Stimulated activated CD8-positive, alpha-beta memory T cell treated with anti-CD3 and anti-CD28 coated beads, Interleukin-7, amount 100 ng/mL, for 24 hours (primary cell): Measurements from ENCODE around the gene PADI2.
A peak's percentile ranks its signal among the peaks of the same experiment; 100 is the strongest.

Experiments
- DNase-seq: peaks from one replicate; pipeline ENCODE4 v3.0.0-alpha.2; 2020; ENCODE audit warnings: low read depth

The PADI2 gene

DNA sequence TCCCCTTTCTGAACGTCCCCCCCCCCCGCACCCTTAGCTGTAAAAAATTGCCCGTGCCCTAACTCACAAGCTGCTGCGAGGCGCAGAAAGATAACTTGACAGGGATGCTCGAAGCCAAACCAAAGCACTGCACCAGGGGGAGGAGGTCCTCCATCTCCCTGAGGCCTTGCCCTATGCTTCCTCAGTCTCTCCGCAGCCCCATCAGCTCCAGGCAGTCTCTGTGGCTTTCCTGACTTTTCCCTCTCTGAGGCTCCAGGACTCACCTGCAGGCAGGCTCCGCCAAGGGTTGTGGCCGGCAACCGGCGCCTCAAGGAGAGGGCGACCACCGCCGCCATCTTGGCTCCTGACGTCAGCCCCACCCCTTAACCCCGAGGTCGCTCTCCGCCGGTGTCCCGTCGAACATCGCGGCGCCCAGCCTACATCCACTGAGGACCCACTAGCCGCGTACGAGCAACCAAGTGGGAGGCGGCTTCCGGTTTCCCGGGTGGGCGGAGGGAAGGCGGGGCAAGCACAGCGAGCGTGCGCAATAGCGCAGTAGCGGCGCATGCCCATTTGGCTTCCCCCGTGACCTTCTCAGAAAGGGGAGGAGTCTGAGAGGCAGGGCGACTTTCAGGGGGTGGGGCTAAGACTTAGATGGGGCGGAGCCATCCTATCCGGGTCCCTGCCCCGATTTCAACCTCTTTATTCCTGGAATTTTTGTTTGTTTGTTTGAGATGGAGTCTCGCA, 65.4 kb downstream of the PADI2 start, which contains the start of gene SDHB:
Gene SDHB (minus strand): TSS at position 348 of the 726 bp plus-strand sequence. CDS start 13 bp downstream, at position 335.
- peak; percentile 98 for DNase-seq

DNA sequence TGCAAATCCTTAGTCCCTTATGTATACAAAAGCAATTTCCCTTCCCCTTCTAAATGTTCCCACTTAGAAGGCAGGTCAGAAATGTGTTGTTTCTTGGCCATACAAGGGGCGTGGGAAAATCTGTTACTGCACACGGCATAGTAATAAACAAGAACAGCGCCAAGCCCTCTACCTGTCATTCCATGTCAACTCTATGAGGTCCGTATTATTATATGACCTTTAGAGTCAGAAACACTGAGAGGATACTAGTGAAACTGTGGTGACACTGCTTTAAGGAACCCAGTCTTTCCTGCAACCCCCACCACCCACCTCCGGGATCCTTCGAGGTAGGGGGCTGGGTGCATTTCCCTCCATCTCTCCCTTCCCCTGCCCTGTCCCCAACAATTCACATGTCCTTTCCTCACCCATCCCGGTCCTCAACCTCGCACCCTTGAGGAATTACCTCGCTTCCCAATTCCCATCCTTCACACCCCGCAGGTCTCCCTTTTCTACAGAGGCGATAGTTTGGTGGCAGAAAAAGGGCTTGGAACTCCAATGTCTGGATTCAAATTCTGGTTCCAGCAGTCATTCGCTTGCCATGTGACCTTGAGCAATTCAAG, 66.1 kb downstream of the PADI2 start:
- DNase-seq = no peak

DNA sequence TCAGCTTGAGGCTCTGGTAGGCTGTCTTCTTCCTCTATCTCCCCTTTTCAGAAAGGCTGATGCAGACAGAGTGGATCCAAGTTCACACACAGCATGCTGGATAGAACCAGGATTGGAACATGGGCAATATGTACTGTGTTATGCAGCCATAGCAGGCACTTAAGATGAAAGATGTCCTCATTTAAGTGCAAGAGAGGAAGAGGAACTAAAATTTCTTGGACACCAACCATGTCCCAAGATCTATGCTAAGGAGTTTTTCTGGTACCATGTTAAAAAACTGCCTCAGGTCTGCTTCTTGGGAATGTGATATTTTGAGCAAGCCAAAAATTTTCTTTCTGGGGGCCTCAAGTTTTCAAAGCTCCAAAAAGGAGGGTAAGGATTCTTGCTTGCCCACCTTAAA, 66.6 kb downstream of the PADI2 start:
- no peak for DNase-seq

DNA sequence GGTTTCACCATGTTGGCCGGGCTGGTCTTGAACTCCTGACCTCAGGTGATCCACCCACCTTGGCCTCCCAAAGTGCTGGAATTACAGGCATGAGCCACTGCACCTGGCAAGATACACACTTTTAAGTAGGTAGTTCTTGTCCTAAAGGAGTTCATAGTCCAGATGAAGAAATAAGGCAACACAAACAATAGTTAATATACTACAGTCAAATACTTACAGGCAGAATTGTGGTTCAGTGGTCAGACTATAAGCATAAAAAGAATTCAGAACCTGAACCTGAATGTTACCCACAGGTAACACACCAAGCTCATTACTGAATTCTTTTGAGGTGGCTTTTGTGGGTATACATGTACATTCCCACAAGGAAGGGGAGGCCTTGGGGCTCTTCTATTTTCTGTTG, 67.2 kb downstream of the PADI2 start:
- no peak for DNase-seq

DNA sequence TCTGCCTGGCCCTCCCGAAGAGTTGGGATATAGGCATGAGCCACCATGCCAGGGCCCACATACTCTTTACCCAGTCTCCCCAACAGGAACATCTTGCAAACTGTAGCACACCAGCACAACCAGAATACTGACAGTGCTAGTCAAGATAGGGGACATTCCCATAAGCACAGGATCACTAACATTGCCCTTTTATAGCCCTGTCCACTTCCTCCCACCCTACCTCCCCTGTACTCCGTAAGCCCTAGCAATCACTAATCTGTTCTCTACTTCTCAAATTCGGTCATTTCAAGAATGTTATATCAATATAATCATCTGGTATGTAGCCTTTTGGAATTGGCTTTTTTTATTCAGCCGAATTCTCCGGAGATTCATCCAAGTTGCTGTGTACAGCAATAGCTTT, 71.3 kb downstream of the PADI2 start:
- DNase-seq = no peak

DNA sequence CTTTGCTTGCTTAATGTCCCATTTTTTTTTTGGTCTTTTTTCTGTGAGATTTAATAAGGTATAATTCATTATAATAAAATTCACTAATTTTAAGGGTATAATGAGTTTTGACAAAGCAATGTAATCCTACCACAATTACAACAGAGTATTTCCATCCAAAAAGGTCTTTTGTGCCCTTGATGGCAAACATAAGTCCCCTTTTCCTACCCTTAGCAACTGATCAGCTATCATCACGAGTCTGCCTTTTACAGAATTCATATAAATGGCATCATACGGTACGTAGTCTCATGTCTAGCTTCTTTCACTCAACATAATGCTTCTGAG, 73.0 kb downstream of the PADI2 start:
- no peak for DNase-seq

DNA sequence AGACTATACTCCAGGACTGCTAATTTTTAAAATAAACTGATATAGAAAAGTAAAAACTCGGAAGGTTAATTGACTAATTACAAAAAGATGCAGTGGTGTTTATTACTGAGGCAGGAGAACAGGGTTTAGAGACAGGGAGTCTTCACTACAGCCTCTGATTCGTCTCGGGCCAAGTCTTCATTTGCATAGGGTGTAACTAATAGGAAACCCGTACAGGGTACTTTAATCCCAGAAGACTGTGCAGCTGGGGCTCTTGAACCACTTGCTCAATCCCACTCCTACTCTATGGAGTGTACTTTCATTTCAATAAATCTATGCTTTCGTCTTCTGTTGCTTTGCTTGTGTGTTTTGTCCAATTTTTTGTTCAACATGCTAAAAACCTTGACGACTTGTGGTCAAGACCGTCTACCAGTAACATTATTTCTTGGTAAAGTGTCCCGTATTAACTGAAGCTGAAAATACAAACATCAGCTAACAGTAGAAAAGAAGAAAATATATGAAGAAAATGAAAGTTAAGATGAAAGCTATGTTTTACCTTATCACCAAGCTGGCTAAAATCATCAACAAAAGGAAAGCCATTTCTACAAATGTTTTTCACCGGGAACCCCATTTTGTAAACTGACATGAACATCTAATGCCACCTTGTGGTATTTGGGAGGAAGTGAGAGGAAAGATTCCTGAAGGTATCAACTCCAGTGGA, 73.5 kb downstream of the PADI2 start:
- DNase-seq = no peak

DNA sequence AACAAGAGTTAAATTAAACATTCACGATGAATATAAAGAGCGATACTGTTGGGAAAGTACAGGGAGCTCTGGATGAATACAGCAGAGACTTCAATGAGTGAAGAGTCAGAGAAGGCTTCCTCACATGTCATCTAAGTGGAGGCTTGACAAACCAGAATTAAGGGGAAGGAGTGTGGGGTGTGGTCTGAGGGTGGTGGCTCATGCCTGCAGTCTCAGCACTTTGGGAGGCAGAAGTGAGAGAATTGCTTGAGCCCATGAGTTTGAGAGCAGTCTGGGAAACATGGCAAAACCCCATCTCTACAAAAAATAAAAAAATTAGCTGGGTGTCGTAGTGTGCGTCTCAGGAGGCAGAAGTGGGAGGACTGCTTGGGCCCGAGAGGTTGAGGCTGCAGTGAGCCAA, 74.1 kb downstream of the PADI2 start:
- DNase-seq = no peak

DNA sequence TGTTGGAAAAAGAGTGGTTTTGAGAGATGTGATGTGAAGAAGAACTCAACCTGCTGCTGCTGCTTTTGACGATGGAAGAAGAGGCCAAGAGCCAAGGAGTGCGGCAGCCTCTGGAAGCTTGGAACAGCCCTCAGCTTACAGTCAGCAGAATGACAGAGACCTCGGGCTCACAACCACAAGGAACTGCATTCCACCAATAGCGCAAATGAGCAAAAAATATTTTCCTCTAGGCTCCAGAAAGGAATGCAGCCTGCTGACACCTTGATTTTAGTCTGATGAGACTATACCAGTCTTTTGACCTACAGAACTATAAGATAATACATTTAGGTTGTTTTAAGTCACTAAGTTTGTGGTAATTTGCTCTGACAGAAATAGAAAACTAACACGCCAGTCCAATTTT, 75.6 kb downstream of the PADI2 start:
- no peak for DNase-seq

DNA sequence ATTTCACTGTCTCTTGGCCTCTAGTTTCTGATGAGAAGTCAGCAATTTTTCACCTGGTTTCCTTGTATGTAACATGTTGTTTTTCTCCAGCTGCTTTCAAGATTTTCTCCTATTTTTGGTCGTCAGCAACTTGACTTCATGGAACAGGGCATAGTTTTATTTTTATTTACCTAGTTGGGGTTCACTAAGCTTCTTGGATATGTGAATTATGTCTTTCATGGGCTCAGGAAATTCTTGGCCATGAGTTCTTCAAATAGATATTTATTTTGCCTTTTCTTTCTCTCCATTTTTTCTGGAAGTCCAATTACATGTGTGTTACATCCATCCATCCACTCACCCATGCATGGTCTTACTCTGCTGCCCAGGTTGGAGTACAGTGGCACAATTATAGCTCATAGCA, 79.1 kb downstream of the PADI2 start:
- no peak for DNase-seq

DNA sequence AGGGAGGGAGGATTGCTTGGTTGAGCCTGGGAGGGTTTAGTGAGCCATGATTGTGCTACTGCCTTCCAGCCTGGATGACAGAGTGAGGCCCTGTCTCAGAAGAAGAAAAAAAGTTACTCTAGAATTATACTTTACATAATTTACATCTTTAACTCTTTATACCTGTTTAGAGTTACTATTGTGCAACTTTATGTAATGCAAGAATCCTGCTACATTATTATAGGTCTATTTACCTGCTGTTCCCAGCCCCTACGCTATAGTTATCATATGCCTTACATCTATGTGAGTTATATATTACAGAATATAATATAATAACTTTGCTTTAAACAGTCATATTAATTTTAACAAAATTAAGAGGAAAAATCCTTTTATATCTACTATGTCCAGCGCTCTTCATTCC, 79.7 kb downstream of the PADI2 start:
- no peak for DNase-seq

DNA sequence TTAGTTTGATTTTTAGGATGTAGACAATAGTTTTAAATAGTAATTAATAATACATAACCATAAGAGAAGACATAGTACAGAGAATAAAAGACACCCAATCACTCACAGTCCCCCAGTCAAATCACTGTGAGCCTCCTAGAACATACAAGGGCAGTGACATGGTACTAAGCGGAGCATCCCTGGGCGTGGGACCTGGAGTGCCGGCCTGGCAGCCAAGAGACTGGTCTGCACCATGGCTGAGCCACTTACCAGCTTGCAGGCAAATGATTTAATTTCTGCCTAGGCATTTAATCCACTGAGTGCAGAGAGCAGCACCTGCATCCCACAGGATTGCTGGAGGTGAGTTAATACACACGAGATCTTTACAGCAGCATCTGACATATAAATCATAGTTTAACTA, 85.8 kb downstream of the PADI2 start:
- no peak for DNase-seq

DNA sequence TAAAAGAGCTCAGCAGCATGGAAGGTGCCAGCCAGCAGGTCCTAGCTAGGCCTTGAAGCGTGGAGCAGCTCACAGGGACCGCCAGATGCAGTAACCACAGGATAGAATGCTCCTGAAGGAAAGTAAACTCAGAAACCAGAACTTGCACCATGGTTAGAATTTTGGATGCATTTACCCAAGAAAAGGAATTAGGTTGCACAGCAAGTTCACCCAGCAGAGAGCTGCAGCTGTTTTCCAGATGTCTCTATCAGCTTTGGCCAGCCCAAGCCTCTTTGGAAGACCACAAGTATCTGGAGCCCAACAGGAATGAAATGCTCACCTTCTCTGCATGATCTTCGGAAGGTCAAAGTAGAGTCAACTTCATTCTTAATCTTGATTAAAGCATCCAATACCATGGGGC, 86.5 kb downstream of the PADI2 start:
- no peak for DNase-seq

DNA sequence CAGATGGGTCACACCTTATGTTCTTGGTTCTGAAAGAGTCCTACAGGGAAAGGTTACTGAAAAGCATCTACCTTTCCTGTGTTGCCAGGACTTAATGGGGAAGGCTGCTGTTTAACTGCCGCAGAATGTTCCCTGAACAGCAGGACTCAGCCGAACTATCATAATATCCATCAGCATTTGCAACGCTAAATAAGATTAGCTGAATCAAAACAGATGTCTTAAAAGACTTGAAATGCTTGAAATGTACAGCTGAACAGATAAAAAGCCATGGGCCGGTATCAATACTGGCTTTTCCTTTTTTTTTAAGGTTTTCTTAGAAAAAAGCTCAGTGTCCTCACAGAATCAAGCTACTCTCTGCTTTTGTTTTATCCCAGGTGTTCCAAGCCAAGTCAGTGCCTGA, 87.8 kb downstream of the PADI2 start:
- no peak for DNase-seq

DNA sequence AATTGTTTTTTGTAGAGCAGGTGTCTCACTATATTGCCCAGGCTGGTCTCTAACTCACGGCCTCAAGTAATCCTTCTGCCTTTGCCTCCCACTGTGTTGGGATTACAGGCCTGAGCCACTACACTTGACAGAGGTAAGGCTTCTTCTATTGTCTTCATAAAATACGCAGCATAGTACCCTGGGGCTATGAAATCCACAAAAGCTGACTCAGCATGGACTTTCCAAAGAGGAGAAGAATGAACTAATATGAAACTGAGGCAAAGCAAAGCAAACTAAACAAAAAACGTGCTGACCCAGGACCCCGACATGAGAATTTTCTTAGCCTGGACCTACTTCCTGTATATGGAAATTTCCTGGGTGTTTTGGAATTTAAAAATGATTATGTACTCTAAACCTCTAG, 89.0 kb downstream of the PADI2 start:
- DNase-seq = no peak

DNA sequence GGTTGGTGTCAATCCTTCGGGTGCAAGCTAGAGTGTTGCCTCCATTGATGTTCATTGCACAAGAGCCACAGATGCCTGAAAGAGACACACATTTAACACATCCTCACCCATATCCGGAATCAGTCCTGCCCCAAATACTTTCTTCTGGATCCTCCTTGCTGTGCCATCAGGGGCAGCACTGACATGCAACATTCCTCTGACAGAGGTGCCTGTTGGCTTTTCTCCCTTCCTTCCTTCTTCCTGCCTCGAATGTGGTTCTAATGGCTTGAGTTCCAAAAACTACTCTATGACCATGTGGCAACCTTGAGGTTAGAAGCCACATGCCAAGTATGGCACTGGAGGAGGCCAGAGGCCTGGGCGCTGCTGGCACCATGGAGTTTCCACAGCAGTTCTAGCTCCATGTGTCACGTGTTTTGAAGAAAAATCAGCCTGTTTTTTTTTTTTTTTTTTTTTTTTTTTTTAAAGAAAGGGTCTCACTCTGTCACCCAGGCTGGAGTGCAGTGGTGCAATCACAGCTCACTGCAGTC, 90.5 kb downstream of the PADI2 start:
- no peak for DNase-seq

DNA sequence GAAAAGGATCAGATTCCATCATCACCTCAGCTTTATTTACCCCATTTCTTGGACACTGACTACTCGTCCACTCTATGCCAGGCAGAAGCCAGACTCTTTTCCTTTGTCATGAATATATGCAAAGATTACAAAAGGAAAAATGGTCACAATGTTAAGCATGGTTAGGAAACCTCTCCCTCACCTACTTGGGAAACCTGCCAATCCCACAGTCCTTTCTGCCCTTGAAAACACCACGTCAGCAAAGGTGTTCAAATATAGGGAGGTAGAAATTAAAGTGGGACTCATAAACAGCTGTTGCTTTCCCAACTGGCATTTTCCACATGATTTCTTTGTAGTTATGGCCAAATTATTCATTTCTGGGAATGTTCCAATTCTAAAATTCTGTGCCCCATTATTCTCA, 91.4 kb downstream of the PADI2 start:
- no peak for DNase-seq

DNA sequence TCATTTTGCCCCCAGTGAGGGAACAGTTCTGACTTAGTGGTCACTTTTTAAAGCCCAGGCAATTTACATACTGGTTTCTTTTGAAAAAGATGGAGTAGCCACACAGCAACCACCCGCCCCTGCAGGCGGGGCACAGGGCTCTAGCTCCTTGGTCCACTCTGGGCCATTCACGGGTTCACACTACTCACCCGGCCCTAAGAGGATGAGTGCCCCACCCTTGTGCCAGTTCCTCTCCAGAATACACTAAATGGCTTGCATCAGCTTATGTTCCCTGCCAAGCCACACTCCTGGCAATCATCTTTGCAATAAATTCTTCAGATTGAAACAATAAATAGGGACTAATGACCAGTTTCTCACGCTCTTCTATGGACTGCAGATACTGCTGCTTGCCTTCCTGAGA, 91.8 kb downstream of the PADI2 start:
- no peak for DNase-seq

DNA sequence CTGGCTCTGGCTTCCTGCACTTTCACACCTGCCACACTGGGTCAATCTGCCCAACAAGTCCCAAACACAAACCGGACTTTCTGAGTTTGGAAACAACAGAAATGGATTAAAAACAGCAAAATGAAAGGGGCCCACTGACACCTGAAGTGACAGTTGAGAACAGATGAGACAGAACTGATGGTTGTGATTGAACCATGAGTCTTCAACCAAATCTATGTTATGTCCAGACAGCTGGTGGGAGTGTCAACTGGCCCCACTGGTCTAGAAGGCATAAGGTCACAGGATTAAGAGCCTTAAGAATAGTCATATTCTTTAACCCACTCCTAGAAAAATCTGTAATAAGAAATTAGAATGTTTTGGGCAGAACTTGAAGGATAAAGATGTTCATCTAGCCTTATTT, 94.5 kb downstream of the PADI2 start:
- no peak for DNase-seq

DNA sequence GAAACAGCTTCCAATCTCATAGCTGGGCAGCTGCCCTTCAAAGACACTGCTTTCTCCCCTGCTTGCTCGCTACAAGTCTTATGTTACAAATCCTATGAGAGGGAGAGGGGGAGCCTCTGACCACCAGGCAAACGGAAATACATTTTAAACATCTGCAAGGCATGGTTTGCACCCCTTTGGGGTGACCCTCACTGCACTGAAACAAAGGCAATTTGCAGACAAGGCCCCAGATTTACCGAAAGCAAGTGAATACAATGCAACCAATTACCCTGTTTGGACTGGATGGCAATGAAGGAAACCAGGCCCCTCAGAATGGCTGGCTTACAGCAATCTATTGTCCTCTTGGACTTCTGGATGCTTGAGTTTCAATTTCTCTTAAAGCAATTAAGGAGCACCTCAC, 95.7 kb downstream of the PADI2 start:
- DNase-seq = no peak

DNA sequence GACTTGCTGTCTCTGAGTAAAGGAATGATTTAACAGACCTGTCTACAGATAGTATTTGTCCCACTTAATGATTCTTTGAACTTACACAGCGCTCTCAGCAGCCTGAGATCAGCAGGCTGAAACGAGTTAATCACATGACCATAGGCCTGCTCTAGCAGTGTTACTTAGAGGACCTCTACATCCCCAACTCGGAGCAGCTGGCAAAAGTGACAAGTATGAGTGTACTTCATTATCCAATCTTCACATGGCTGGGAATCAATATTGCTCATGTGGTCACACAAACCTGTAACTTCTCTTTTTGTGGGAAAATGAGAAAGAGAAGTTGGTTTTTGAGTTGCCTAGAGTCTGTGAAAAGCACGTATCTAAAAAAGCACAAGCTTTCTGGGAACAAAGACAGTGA, 96.1 kb downstream of the PADI2 start:
- DNase-seq = no peak

DNA sequence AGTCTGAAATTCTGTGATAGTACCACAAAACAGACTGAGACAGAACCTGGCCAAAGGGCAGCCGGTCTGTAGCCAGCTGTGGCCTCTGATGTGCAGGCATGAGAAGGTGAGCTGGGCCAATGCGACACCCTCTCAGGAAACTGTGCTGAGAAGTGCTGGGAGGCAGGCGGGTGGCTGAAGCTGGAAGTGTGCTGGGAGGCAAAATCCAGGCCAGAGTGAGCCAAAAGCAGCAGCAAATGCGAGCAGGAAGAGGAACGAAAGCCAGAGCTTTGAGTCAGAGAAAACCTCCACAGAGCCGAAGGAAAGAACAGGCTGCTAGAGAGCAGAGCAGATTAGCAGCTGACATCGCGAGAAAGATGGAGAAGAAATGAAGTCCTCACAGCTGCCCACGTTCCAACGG, 97.4 kb downstream of the PADI2 start:
- no peak for DNase-seq

DNA sequence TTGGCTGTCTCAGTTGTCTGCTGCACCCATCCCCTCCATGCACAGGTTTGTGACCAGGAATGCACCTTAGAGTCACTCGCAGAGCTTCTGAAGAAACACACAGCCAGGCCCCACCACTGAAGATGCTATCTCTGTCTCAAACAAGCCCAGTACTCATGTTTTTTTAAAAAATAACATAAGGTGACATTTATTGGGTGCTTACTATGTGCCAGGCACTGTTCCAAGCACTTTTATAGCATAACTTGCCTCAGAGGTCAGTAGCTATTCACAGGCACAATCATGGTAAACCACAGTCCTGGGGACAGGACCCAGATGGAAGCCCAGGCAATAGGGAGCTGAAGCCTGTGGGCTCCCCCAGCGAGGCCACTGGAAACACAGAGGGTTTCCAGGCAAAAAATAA, 98.7 kb downstream of the PADI2 start:
- DNase-seq = no peak
